HG02973 (cell line): ENCODE measurements around the gene KDM5B.
"Not testable (repeated sequence)": the region's sequence is repeated elsewhere in the genome, so short reads cannot be mapped to it uniquely, and the experiment has no call there.

Source experiments
- ATAC-seq: cut with Tn5 transposase; IDR thresholded peaks from one replicate; pipeline ENCODE4 v1.9.1; 2021; ENCODE audit warnings: moderate library complexity; ENCODE audit not compliant: unreplicated experiment

The KDM5B gene

GRCh38 chr1:202794051-202794740, 14.0 kb downstream of the KDM5B start:
- no peak for ATAC-seq

GRCh38 chr1:202791077-202791747, 17.0 kb downstream of the KDM5B start:
- ATAC-seq = no peak

DNA sequence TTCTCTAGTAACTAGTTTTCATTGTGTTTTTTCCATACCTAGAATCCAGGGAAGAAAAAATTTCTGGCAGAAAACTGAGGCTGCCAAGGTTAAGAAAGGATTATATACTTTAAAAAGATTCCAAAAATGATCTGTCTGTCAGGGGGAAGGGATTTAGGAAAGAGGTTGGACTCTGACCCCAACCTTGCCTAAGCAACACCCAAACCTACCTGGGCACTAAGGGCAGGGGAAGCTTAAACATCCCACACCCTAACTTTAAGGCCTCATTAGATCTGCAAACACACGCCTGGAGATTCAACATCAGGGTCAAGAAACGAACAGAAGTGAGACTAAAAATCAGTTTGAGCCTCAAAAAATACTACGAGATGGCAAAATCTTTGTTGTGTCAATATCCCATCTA, 19.4 kb downstream of the KDM5B start:
- ATAC-seq = no peak

DNA sequence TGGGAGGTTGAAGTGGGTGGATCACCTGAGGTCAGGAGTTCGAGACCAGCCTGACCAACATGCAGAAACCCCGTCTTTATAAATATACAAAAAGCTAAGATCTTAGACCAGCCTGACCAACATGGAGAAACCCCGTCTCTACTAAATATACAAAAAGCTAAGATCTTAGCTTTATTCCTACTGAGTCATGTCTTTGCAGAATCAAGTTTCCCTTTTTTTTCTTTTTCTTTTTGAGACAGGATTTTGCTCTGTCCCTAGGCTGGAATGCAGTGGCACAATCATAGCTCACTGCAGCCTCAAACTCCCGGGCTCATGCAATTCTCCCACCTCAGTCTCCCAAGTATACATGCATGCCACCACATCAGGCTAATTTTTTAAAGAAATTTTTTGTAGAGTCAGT, 21.4 kb downstream of the KDM5B start:
- no peak for ATAC-seq

GRCh38 chr1:202781180-202781579, 27.0 kb downstream of the KDM5B start:
- no peak for ATAC-seq

DNA sequence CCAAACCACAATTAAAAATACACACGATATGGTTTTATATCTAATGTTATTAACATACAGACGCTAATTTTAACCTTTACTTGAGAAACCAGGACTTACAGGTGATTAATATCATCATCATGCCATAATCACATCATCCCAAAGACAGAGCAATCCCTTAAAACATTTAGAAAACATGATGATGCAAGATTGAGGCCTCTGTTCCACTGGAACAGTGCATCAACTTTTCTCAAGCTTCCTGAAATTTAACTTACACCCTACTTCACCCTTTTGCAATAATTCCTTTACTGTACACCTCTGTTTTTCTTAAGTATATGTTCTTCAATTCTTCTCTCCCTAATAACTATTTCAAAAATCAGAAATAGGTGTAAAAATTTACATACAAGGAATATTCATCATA, 38.1 kb downstream of the KDM5B start:
- ATAC-seq = no peak

GRCh38 chr1:202765721-202766120, 42.5 kb downstream of the KDM5B start:
- no peak for ATAC-seq

DNA sequence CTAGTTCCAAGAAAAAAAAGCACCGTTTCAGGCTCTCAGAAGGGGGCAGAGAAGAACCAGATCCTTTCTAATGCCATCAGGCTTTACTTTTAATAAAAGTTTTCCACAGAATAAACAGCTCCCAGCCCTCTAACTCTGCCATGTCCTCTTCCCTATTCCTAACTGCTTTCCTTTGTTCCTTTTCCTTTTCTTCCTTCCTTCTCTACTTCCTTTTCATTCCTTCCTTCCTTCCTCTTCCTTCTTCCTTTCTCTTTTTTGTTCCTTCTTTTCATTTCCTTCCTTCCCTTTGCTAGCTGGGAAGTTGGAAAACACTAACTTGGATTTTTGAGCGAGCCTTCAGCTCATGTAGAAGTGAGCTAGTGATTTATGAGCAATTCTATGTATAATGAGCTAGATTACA, 46.2 kb downstream of the KDM5B start:
- ATAC-seq = no peak

- no peak for ATAC-seq
Measured at GRCh38 chr1:202760589-202760988, 47.6 kb downstream of the KDM5B start.

GRCh38 chr1:202756391-202756790, 51.8 kb downstream of the KDM5B start:
- no peak for ATAC-seq

DNA sequence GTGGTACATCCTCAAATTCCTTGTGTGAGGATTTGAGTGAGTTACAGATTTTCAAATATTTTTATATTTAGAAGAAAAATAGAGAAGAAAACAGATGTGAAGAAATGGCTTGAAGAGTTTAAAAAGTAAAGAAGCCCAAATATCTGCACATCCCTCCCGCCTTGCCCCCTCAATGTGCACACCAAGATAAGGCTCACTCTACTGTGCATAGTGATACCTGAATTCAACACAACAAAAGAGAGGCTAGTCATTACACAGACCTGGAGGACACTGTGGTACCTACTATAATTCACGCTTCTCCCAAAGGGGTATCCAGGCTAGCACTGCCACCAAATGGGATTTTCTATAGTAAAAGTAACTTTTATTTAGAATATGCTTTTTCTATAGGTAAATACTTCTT, 53.9 kb downstream of the KDM5B start:
- ATAC-seq = no peak

DNA sequence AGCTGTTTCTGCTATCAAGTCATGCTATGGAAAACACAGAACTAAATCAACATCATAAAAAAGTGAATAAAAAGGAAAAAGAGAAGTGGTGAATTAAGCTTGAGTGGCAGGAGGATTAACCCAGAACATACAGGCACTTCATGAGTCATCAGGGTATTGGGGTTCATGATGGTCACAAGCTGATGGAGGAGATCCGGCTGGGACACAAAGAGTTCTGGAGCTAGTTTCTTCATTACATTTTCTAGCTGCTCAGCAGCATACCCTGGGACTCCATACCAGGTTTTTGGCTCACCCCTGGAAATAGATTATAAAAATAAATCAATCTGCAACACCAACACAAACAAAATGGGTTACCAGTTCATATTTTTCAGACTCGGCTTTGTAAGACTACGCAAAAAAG, 55.4 kb downstream of the KDM5B start:
- ATAC-seq = no peak

DNA sequence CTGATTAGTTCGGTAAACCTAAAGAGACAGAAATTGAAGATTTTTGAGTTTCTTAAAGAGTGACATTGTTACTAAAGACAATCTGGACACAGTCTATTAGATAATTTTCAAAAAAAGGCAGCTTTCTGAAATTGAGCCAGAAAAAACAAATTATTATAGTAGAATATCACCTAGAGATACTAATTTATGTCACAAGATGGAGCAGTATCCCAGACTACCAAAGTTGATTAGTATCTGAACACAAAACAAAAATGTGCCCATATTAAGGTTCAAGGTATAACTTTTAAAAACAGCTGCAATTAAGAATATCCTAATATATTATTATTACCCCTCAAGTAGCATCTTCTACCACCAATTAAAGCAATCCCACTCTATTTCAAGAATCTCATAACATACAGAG, 57.5 kb downstream of the KDM5B start:
- no peak for ATAC-seq

GRCh38 chr1:202750024-202750423, 58.2 kb downstream of the KDM5B start:
- no peak for ATAC-seq

GRCh38 chr1:202745323-202745888, 62.8 kb downstream of the KDM5B start:
- no peak for ATAC-seq

DNA sequence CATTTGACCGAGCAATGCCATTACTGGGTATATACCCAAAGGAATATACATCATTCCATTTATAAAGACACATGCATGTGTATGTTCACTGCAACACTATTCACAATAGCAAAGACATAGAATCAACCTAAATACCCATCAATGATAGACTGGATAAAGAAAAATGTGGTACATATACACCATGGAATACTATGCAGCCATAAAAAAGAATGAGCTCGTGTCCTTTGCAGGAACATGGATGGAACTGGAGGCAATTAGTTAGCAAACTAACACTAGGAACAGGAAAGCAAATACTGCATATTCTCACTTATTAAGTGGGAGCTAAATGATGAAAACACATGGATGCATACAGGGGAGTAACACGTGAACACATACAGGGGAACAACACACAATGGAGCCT, 63.5 kb downstream of the KDM5B start:
- not testable (repeated sequence) for ATAC-seq

DNA sequence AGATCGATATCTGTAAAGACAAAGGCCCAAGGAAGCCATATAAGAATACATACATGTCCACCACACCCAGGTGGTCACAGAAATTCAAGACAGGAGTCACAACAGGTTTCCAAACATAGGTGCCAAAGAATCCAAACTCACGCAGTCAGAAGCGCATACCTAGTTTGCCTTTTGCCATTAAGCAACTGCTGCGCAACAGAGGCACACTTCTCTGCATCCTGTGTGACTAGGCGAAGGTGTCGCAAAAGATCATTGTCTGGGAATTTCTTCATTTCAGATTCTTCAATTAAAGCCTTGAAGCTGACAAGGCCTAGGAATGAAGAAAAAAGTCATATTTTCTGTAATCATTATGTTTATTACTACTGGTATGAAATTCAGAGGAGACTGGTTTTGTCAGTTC, 65.7 kb downstream of the KDM5B start:
- no peak for ATAC-seq

- no peak for ATAC-seq
Measured at GRCh38 chr1:202733251-202733650, 75.0 kb downstream of the KDM5B start.

DNA sequence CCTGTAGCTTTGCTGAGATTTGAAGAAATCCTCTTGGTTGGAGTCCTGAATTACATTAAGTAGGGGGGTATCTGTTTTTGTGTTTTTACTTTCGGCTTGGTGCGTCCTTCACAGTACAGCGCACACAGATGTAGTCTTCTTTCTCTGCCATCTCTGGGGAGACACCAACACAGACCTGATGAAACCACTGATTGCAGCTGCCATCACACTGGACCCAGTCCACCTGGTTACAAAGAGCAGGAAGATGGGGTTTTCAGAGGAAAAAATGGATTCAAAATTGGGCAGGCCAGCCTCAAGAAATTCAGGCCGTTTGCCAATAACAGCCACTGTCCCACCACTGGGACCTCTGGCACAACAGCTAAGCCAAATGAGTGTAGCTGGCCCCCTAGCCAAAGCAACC, 79.3 kb downstream of the KDM5B start:
- no peak for ATAC-seq

GRCh38 chr1:202725526-202725925, 82.7 kb downstream of the KDM5B start:
- no peak for ATAC-seq

GRCh38 chr1:202723708-202724107, 84.5 kb downstream of the KDM5B start:
- ATAC-seq = no peak

DNA sequence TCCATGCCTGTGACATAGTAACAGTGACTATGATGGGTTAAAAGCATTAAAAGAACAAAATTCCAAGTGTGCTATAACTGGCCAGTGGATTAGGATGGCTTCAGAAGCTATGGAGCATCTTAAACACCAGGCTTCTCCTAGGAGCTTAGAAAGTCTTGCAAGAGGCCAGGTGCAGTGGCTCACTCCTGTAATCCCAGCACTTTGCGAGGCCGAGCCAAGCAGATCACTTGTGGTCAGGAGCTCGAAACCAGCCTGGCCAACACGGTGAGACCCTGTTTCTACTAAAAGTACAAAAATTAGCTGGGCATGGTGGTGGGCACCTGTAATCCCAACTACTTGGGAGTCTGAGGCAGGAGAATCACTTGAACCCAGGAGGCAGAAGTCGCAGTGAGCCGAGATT, 85.2 kb downstream of the KDM5B start:
- ATAC-seq = not testable (repeated sequence)
